OCI-LY1 (cell line): ENCODE results near the gene CTU1.

ENCODE experiments used
- EZH2 ChIP-seq: fragments of 200-600 bp; sonication (generic), shearing (Covaris generic); IDR thresholded peaks from 2 replicates; pipeline ENCODE4 v1.8.0; 2017; ENCODE audit warnings: borderline replicate concordance, mixed run types, mild to moderate bottlenecking, antibody characterized with exemption, low read length, moderate library complexity, mixed read lengths
- TF ChIP-seq, protein P1 (sequence below): fragments of 200-600 bp; sonication (generic), shearing (Covaris generic); IDR thresholded peaks from 2 replicates; pipeline ENCODE4 v1.5.1; 2017; ENCODE audit warnings: mild to moderate bottlenecking, antibody characterized with exemption, low read length, moderate library complexity, mixed read lengths

DNA sequence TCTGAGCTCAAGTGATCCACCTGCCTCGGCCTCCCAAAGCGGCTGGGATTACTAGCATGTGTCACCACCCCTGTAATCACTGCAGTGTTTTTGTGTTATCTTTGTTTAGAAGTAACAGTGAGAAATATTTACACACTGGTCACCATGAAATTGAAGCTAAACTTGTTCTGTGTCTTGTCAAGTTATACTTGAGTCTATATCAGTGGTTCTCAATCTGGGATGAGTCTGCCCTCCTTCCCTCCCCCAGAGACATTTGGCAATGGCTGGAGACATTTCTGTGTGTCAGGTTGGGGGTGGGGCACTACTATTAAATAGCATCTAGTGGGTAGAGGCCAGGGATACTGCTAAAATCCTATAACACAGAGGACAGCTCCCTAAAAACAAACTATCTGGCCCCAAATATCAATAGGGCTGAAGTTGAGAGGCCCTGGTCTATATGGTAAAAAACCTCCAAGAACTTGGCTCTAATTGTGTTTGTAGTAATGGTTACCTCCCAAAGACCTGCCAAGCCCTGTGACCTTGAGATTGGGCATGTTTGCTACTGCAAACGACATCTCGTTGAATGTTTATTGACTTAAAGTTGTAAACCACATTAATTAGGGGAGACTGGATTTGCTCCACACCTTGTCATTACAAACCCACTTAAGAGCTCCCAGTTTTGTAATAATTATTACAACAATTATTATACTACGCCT, 6.9 kb downstream of the CTU1 start:
- TF ChIP-seq, protein P1, sequence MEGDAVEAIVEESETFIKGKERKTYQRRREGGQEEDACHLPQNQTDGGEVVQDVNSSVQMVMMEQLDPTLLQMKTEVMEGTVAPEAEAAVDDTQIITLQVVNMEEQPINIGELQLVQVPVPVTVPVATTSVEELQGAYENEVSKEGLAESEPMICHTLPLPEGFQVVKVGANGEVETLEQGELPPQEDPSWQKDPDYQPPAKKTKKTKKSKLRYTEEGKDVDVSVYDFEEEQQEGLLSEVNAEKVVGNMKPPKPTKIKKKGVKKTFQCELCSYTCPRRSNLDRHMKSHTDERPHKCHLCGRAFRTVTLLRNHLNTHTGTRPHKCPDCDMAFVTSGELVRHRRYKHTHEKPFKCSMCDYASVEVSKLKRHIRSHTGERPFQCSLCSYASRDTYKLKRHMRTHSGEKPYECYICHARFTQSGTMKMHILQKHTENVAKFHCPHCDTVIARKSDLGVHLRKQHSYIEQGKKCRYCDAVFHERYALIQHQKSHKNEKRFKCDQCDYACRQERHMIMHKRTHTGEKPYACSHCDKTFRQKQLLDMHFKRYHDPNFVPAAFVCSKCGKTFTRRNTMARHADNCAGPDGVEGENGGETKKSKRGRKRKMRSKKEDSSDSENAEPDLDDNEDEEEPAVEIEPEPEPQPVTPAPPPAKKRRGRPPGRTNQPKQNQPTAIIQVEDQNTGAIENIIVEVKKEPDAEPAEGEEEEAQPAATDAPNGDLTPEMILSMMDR, result no peak
- no peak for TF ChIP-seq EZH2
